ENCODE data around the gene ADRA2A.

DNA sequence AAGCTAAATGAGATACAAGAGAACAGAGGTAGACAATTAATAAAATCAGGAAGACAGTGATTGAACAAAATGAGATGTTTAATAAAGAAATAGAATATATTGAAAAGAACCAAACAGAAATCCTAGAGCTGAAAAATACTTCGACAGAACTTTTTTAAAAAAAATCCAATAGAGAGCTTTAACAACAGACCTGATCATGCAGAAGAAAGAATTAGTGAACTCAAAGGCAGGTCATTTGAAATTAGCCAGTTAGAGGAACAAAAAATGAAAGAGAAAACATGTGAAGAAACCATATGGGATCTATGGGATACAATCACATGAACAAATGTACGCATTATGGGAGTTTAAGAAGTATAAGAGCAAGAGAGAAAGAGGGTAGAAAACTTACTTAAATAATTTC lies 37.3 kb upstream of the ADRA2A start:
- TF ChIP-seq GATA2 (IDR thresholded peaks at IDR 0.05; ENCODE audit: low read depth, low read length) (no peak), GATA3 (IDR thresholded peaks at IDR 0.05; ENCODE audit: low read depth, low read length) (no peak)

Data from SH-SY5Y (cell line).